NCI-H146 treated with DMSO at 0.1 percent for 48 hours (cell line): ENCODE measurements around the gene CAPN13.
A peak's percentile ranks its signal among the peaks of the same experiment; 100 is the strongest.

Source experiments
- DNase-seq: peaks from one replicate; lab custom pipeline; 2025; ENCODE audit not compliant: unreplicated experiment; lab: John Stamatoyannopoulos, UW

The CAPN13 gene

GRCh38 chr2:30730736-30731647 lies 76.3 kb downstream of the CAPN13 start:
- DNase-seq, result no peak

- DNase-seq, result no peak
Observed at GRCh38 chr2:30729031-30729430, 78.2 kb downstream of the CAPN13 start.

- DNase-seq, result no peak
Observed at GRCh38 chr2:30722936-30723725, 84.1 kb downstream of the CAPN13 start.

- no peak for DNase-seq
Observed at GRCh38 chr2:30721668-30722647, 85.3 kb downstream of the CAPN13 start.

- DNase-seq, result no peak
Observed at GRCh38 chr2:30721241-30721640, 86.0 kb downstream of the CAPN13 start.

- DNase-seq, result no peak
Observed at GRCh38 chr2:30717081-30717650, 90.1 kb downstream of the CAPN13 start.

GRCh38 chr2:30716123-30716900 lies 90.9 kb downstream of the CAPN13 start:
- no peak for DNase-seq

GRCh38 chr2:30714811-30715709 lies 92.2 kb downstream of the CAPN13 start:
- DNase-seq, result no peak

GRCh38 chr2:30713698-30714097 lies 93.5 kb downstream of the CAPN13 start:
- DNase-seq, result no peak

GRCh38 chr2:30711646-30712085 lies 95.6 kb downstream of the CAPN13 start:
- DNase-seq, result peak; percentile 85

- no peak for DNase-seq
Observed at GRCh38 chr2:30710461-30710860, 96.8 kb downstream of the CAPN13 start.

GRCh38 chr2:30710016-30710415 lies 97.2 kb downstream of the CAPN13 start:
- DNase-seq, result no peak

GRCh38 chr2:30709516-30709915 lies 97.7 kb downstream of the CAPN13 start:
- no peak for DNase-seq

- no peak for DNase-seq
Observed at GRCh38 chr2:30708491-30709290, 98.6 kb downstream of the CAPN13 start.

GRCh38 chr2:30707304-30707903 lies 99.8 kb downstream of the CAPN13 start:
- DNase-seq, result no peak

GRCh38 chr2:30706534-30707303 lies 100.5 kb downstream of the CAPN13 start:
- DNase-seq, result peak; percentile 58
